GM12892 (cell line): ENCODE data around the gene BPNT1.

Source experiments
- POLR2A ChIP-seq: IDR thresholded peaks from 2 replicates; pipeline ENCODE4 v1.6.1; 2011; ENCODE audit warnings: low read depth, low read length, control low read depth
- POLR2AphosphoS5 ChIP-seq: IDR thresholded peaks from 2 replicates; pipeline ENCODE4 v1.6.1; 2011; ENCODE audit warnings: low read depth, low read length, control low read depth

- no peak for TF ChIP-seq POLR2A
- TF ChIP-seq POLR2AphosphoS5 = no peak
These were observed 78.0 kb downstream of the BPNT1 start for GRCh38 chr1:220011620-220012019.
